ENCODE data around the gene PPP3R1. TPM values are rescaled to one million over a fixed set of nuclear protein-coding genes. Genes with fewer than 3 reads are reported as not detected.

The PPP3R1 gene
- total RNA-seq, 4 donors from 2014 or later: 9.2 to 32.2 (median 28.1) TPM

DNA sequence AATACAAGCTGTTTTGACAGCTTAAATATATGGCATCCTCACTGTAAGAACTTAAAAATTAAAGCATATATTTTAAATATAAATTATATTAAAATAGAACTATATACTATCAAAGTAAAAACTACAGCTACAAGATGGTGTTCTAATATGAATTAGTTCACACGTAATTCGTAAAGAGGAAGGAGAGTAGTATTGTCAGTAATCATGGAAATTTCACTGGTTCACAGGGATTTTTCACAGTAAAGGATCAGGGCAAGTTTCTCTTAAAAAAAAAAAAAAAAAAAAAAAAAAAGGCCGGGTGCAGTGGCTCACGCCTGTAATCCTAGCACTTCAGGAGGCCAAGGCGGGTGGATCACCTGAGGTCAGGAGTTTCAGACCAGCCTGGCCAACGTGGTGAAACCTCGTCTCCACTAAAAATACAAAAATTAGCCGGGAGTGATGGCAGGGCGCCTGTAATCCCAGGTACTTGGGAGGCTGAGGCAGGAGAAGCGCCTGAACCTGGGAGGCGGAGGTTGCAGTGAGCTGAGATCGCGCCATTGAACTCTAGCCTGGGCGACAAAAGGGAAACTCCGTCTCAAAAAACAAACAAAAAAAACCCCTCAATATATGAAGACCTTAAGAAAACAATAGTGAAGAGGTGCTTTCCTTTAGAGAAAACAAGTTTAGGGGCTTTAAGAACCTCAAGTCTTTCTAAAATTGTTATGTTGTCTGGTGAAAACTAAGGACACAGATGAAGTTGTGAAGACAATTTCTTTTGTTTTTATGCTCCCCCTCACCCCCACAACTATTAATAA lies 62.1 kb downstream of the PPP3R1 start:
- Histone ChIP-seq H3K27ac (no peak overlapping the region), H3K9me3 (no peaks in the 10 kb centered on the region), H3K4me3 (no peak overlapping the region), H3K36me3 (peaks cover 0 to 5% (median 0%) of the 10 kb centered on the region in 4 donors), H3K27me3 (no peaks in the 10 kb centered on the region), H3K4me1 (peaks cover 0 to 49% (median 12%) of the 10 kb centered on the region in 4 donors)
- no peak for TF ChIP-seq CTCF (IDR thresholded peaks at IDR 0.05)
- no peak for TF ChIP-seq EP300 (IDR thresholded peaks at IDR 0.05; ENCODE audit: low read depth)
- no peak for TF ChIP-seq POLR2AphosphoS5 (IDR thresholded peaks at IDR 0.05)
- no peak for TF ChIP-seq POLR2A (IDR thresholded peaks at IDR 0.05)
- intact Hi-C loops (cut with DNase I; ENCODE audit: low total_unique reads): no loop called here
- in situ Hi-C loops (cut with MboI; ENCODE audit: low pct_ligation_motif_present in 1 of 4, low pct_unique_long_range_greater_than_20kb in 1 of 4, low sequenced_read_pairs in 3 of 4): loop anchor here in 1 of 4 donors (25.0 kb wide), 1 partner anchor 247 kb away; no protein-coding TSS in a partner anchor
- WGBS, 2 donors (ENCODE audit: low coverage in 1 of 2): 82 to 88% methylated on average over 12 to 15 of the region's 15 CpGs
- no peak for DNase-seq

- in situ Hi-C loops (cut with MboI; ENCODE audit: low pct_ligation_motif_present in 1 of 4, low pct_unique_long_range_greater_than_20kb in 1 of 4, low sequenced_read_pairs in 3 of 4): loop anchor here in 1 of 4 donors (25.0 kb wide), 1 partner anchor 248 kb away; no protein-coding TSS in a partner anchor
- intact Hi-C loops (cut with DNase I; ENCODE audit: low total_unique reads): no loop called here
- Histone ChIP-seq H3K27me3 (no peaks in the 10 kb centered on the region), H3K4me3 (no peak overlapping the region), H3K27ac (no peak overlapping the region), H3K36me3 (peaks cover 0 to 15% (median 0%) of the 10 kb centered on the region in 4 donors), H3K9me3 (no peaks in the 10 kb centered on the region), H3K4me1 (peaks cover 0 to 44% (median 8%) of the 10 kb centered on the region in 4 donors)
- no peak for DNase-seq
- 66 to 84% methylated on average over 5 of the region's 5 CpGs for whole genome bisulfite sequencing, 2 donors (ENCODE audit: low coverage in 1 of 2)
- TF ChIP-seq EP300 (IDR thresholded peaks at IDR 0.05; ENCODE audit: low read depth) (no peak), POLR2AphosphoS5 (IDR thresholded peaks at IDR 0.05) (no peak)
These were observed 63.5 kb downstream of the PPP3R1 start for GRCh38 chr2:68188831-68189230.

DNA sequence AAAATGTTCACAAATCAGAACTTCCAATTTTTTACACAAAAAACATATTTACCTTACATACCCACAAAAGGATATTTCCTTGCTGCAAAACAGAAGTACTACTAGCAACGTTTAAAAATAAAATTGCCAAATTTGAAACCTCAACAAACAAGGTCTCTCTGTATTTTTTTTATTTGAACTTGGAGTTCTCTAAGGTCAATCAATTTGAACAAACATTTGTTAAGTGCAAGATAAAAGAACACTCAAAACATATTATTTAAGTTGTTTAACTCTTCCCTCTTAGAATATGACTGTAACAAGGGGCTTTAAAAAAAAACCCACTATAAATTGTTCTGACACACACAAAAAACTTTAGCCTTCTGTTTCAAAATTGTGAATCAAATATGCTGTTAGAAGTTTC lies 65.0 kb downstream of the PPP3R1 start:
- no peak for TF ChIP-seq EP300 (IDR thresholded peaks at IDR 0.05; ENCODE audit: low read depth)
- no peak for TF ChIP-seq CTCF (IDR thresholded peaks at IDR 0.05)
- TF ChIP-seq POLR2A (IDR thresholded peaks at IDR 0.05): no peak
- no peak for TF ChIP-seq POLR2AphosphoS5 (IDR thresholded peaks at IDR 0.05)
- Histone ChIP-seq H3K4me3 (no peak overlapping the region), H3K4me1 (peaks cover 0 to 31% (median 3%) of the 10 kb centered on the region in 4 donors), H3K36me3 (peaks cover 0 to 17% (median 2%) of the 10 kb centered on the region in 4 donors), H3K9me3 (no peaks in the 10 kb centered on the region), H3K27ac (no peak overlapping the region), H3K27me3 (no peaks in the 10 kb centered on the region)
- no peak for DNase-seq
- in situ Hi-C loops (cut with MboI; ENCODE audit: low pct_ligation_motif_present in 1 of 4, low pct_unique_long_range_greater_than_20kb in 1 of 4, low sequenced_read_pairs in 3 of 4) (loop anchor here in 1 of 4 donors (25.0 kb wide), 1 partner anchor 250 kb away; no protein-coding TSS in a partner anchor), intact Hi-C loops (cut with DNase I; ENCODE audit: low total_unique reads) (no loop called here)
- 24 to 32% methylated on average over 1 of the region's 1 CpG for WGBS, 2 donors (ENCODE audit: low coverage in 1 of 2)

- TF ChIP-seq POLR2AphosphoS5 (IDR thresholded peaks at IDR 0.05) (no peak), CTCF (IDR thresholded peaks at IDR 0.05) (peak; percentile 35 to 61 (median 52))
- peak; percentile 46 for DNase-seq
- intact Hi-C loops (cut with DNase I; ENCODE audit: low total_unique reads) (no loop called here), in situ Hi-C loops (cut with MboI; ENCODE audit: low pct_ligation_motif_present in 1 of 4, low pct_unique_long_range_greater_than_20kb in 1 of 4, low sequenced_read_pairs in 3 of 4) (loop anchor here in 1 of 4 donors (25.0 kb wide), 1 partner anchor 252 kb away; no protein-coding TSS in a partner anchor)
- no peaks in the 10 kb centered on the region for H3K9me3 ChIP-seq
- H3K4me1 ChIP-seq: peaks cover 0 to 15% (median 3%) of the 10 kb centered on the region in 4 donors
- H3K27ac ChIP-seq: no peak overlapping the region
- 46 to 65% methylated on average over 4 to 5 of the region's 5 CpGs for WGBS, 2 donors (ENCODE audit: low coverage in 1 of 2)
- H3K36me3 ChIP-seq: peaks cover 0 to 20% (median 2%) of the 10 kb centered on the region in 4 donors
- H3K4me3 ChIP-seq: no peak overlapping the region
- H3K27me3 ChIP-seq: no peaks in the 10 kb centered on the region
These were observed 66.7 kb downstream of the PPP3R1 start for GRCh38 chr2:68185541-68186164.
